Tibial nerve (tissue), 4 donors: ENCODE results near the gene DNAJC11.
A peak's percentile ranks its signal among the peaks of the same experiment; 100 is the strongest.

Source experiments
- CTCF ChIP-seq, 5 experiments: fragments of 200-600 bp in 3 of 5; fragments of 450-650 bp in 2 of 5; sonication (generic) in 3 of 5; IDR thresholded peaks; one replicate each; pipeline ENCODE4 v1.5.1; 2016 to 2019; ENCODE audit warnings: antibody characterized with exemption in 5 of 5, mild to moderate bottlenecking in 3 of 5, moderate library complexity in 2 of 5
- EP300 ChIP-seq, 2 donors: sonication (generic); formaldehyde crosslinking; IDR thresholded peaks; one replicate each; pipeline ENCODE4 v1.6.1; 2017; ENCODE audit warnings: antibody characterized with exemption in 2 of 2, mild to moderate bottlenecking in 1 of 2
- POLR2A ChIP-seq, 2 donors: fragments of 450-650 bp; IDR thresholded peaks; one replicate each; pipeline ENCODE4 v1.6.1; 2017; ENCODE audit warnings: antibody characterized with exemption in 2 of 2, mild to moderate bottlenecking in 2 of 2, moderate library complexity in 2 of 2

DNA sequence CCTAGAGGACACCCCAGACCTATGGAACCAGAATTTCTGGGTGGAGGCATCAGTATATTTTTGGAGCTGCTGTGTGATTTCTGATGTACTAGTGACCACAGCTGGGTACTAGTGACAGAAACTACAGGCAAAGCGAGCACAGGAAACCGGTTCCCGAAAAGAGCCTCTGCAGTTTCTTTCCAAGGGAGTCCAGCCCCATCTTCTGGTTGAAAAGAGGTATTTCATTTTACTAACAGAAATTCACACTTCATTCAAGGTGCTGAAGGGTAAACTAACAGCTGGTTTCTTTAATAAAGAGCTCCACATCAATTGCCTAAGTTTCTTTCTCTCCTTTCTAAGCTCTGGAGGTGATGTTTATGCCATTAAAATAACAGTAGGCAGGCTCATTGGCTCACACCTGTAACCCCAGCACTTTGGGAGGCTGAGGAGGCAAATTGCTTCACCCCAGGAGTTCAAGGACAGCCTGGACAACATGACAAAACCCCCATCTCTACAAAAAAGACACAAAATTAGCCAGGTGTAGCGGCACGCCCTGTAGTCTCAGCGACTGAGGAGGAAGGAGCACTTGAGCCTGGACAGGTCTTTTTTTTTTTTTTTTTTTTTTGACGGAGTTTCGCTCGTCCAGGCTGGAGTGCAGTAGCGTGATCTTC is 55.0 kb downstream of the DNAJC11 start:
- peak; percentile 41 to 72 (median 54) for TF ChIP-seq CTCF (IDR thresholded peaks at IDR 0.05)
- TF ChIP-seq POLR2A (IDR thresholded peaks at IDR 0.05), result no peak
- no peak for TF ChIP-seq EP300 (IDR thresholded peaks at IDR 0.05)
